A673 (cell line): ENCODE data around the gene MIA2. TPM values are rescaled to one million over a fixed set of nuclear protein-coding genes. Genes with fewer than 3 reads are reported as not detected.

Source experiments
- Bru-seq: library from RNA; stranded (reverse); fragments of 400-500 nt; gene quantifications from one replicate; lab custom pipeline; 2021; lab: Mats Ljungman, UMichigan
- BruChase-seq, 2 experiments: library from RNA; stranded (reverse); fragments of 400-500 nt; gene quantifications; one replicate each; lab custom pipeline; 2021; lab: Mats Ljungman, UMichigan
- BruUV-seq: library from RNA; stranded (reverse); fragments of 400-500 nt; replicated peaks from 2 replicates; lab custom pipeline; 2021; lab: Mats Ljungman, UMichigan
- CTCF ChIA-PET: fragments of 300-600 bp; sonication (Branson Sonifier 250); formaldehyde crosslinking; loops from one replicate; lab custom pipeline; 2022; ENCODE audit warnings: antibody characterized with exemption; lab: Charles Lee
- POLR2A ChIA-PET: fragments of 300-600 bp; sonication (Branson Sonifier 250); formaldehyde crosslinking; loops from one replicate; lab custom pipeline; 2022; ENCODE audit warnings: antibody characterized with exemption; ENCODE audit not compliant: low non-redundant PET; lab: Charles Lee
- DNase-seq: peaks from one replicate; pipeline ENCODE4 v3.0.0-alpha.2; 2015; ENCODE audit warnings: low spot score
- H3K27ac ChIP-seq: fragments of 200-600 bp; sonication (generic); 2 replicates; pipeline ENCODE4 v1.5.1; 2016; ENCODE audit warnings: mixed run types, low read depth, mild to moderate bottlenecking, mixed read lengths, antibody characterized with exemption, low read length; ENCODE audit not compliant: poor library complexity, severe bottlenecking
- H3K27me3 ChIP-seq: fragments of 200-600 bp; sonication (generic); replicated peaks from 2 replicates; pipeline ENCODE4 v1.6.1; 2017; ENCODE audit warnings: mixed run types, low read depth, mild to moderate bottlenecking, mixed read lengths, antibody characterized with exemption, low read length; ENCODE audit not compliant: insufficient read depth, poor library complexity
- H3K36me3 ChIP-seq: fragments of 200-600 bp; sonication (generic); 2 replicates; pipeline ENCODE4 v1.6.1; 2016; ENCODE audit warnings: mixed run types, mild to moderate bottlenecking, mixed read lengths, antibody characterized with exemption, low read length; ENCODE audit not compliant: insufficient read depth, poor library complexity, severe bottlenecking
- H3K4me1 ChIP-seq: fragments of 200-600 bp; sonication (generic); 2 replicates; pipeline ENCODE4 v1.6.1; 2017; ENCODE audit warnings: mixed run types, mild to moderate bottlenecking, mixed read lengths, antibody characterized with exemption, low read length; ENCODE audit not compliant: insufficient read depth, poor library complexity, severe bottlenecking
- H3K4me3 ChIP-seq: fragments of 200-600 bp; sonication (generic); 2 replicates; pipeline ENCODE4 v1.5.1; 2016; ENCODE audit warnings: low read depth, mixed run types, mild to moderate bottlenecking, mixed read lengths, low read length; ENCODE audit not compliant: poor library complexity, severe bottlenecking
- H3K9me3 ChIP-seq: fragments of 200-600 bp; sonication (generic); 2 replicates; pipeline ENCODE4 v1.6.1; 2016; ENCODE audit warnings: mixed run types, low read depth, mild to moderate bottlenecking, mixed read lengths, antibody characterized with exemption, low read length; ENCODE audit not compliant: poor library complexity, severe bottlenecking
- EZH2 ChIP-seq: fragments of 200-600 bp; sonication (generic); IDR thresholded peaks from 2 replicates; pipeline ENCODE4 v1.6.1; 2017; ENCODE audit warnings: borderline replicate concordance, low read depth, mild to moderate bottlenecking, mixed read lengths, antibody characterized with exemption, low read length; ENCODE audit not compliant: poor library complexity, severe bottlenecking
- intact Hi-C: fragments of 100-400 bp; cut with micrococcal nuclease; formaldehyde crosslinking; loops from one replicate; pipeline ENCODE4 v1.10.0; 2022; ENCODE audit not compliant: unreplicated experiment
- long read RNA-seq: library from polyadenylated mRNA; stranded (forward); transcript quantifications from one replicate; pipeline ENCODE4 v2.0.0, GENCODE V29; 2022
- total RNA-seq: library from RNA; stranded (reverse); gene quantifications from 2 replicates; pipeline ENCODE4 v1.2.3, GENCODE V29; 2021
- TF ChIP-seq, protein P1 (sequence below): fragments of 300-800, 200-600 bp; sonication (generic); conservative IDR thresholded peaks from 2 replicates; pipeline ENCODE4 v1.5.1; 2017; ENCODE audit warnings: low read depth, mild to moderate bottlenecking, antibody characterized with exemption, low read length, moderate library complexity, mixed read lengths

MIA2 gene, protein sequence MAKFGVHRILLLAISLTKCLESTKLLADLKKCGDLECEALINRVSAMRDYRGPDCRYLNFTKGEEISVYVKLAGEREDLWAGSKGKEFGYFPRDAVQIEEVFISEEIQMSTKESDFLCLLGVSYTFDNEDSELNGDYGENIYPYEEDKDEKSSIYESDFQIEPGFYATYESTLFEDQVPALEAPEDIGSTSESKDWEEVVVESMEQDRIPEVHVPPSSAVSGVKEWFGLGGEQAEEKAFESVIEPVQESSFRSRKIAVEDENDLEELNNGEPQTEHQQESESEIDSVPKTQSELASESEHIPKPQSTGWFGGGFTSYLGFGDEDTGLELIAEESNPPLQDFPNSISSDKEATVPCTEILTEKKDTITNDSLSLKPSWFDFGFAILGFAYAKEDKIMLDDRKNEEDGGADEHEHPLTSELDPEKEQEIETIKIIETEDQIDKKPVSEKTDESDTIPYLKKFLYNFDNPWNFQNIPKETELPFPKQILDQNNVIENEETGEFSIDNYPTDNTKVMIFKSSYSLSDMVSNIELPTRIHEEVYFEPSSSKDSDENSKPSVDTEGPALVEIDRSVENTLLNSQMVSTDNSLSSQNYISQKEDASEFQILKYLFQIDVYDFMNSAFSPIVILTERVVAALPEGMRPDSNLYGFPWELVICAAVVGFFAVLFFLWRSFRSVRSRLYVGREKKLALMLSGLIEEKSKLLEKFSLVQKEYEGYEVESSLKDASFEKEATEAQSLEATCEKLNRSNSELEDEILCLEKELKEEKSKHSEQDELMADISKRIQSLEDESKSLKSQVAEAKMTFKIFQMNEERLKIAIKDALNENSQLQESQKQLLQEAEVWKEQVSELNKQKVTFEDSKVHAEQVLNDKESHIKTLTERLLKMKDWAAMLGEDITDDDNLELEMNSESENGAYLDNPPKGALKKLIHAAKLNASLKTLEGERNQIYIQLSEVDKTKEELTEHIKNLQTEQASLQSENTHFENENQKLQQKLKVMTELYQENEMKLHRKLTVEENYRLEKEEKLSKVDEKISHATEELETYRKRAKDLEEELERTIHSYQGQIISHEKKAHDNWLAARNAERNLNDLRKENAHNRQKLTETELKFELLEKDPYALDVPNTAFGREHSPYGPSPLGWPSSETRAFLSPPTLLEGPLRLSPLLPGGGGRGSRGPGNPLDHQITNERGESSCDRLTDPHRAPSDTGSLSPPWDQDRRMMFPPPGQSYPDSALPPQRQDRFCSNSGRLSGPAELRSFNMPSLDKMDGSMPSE (N-terminal part only)
- total RNA-seq (16.0 and 16.7 TPM in 2 replicates), Bru-seq, nascent RNA (percentile 72 among the genes with signal in this experiment), BruChase-seq, experiment 1, labeled RNA remaining after a 2-hour chase (percentile 67 among the genes with signal in this experiment), BruChase-seq, experiment 2, labeled RNA remaining after a 6-hour chase (percentile 66 among the genes with signal in this experiment)
- long read RNA-seq, partial matches to known transcripts: 3 of 36 reads
- long read RNA-seq, other reads (novel, unspliced or antisense): 32 of 36 reads

DNA sequence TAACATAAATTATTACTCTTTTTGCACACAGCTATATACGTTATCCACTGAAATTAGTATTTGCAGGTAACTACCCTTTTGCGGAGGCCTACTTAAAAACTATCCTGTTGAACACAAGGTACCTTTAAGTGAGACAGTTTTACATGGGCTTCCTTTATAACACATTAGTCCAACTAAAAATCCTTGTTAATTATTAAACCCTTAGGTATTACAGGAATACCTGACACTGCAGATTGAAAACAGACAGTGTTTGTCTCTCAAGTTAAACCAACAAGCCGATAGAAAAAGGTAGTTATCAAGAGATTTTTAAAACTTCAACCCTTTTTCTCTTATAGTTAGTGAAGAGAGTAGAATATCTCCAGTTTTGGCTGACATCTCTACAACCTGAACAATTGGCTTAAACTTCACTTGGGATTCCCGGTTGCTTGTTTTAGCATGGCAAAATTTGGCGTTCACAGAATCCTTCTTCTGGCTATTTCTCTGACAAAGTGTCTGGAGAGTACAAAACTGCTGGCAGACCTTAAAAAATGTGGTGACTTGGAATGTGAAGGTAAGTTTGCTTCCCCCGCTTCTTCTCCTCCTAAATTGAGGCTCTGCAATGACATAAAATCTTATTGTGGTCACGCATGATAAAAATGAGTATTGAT, at the start of gene MIA2:
Gene MIA2, plus strand, starts transcription at position 236 of the 647 bp plus-strand sequence. Its CDS starts 200 bp downstream, at position 436.
- Histone ChIP-seq H3K27me3 (no peaks in the 10 kb centered on the region), H3K27ac (no peak within 1 kb of the TSS), H3K4me3 (no peak within 1 kb of the TSS), H3K9me3 (no peaks in the 10 kb centered on the region), H3K4me1 (no peaks in the 10 kb centered on the region), H3K36me3 (no peaks in the 10 kb centered on the region)
- no peak for DNase-seq
- no peak for TF ChIP-seq EZH2
- TF ChIP-seq, protein P1, sequence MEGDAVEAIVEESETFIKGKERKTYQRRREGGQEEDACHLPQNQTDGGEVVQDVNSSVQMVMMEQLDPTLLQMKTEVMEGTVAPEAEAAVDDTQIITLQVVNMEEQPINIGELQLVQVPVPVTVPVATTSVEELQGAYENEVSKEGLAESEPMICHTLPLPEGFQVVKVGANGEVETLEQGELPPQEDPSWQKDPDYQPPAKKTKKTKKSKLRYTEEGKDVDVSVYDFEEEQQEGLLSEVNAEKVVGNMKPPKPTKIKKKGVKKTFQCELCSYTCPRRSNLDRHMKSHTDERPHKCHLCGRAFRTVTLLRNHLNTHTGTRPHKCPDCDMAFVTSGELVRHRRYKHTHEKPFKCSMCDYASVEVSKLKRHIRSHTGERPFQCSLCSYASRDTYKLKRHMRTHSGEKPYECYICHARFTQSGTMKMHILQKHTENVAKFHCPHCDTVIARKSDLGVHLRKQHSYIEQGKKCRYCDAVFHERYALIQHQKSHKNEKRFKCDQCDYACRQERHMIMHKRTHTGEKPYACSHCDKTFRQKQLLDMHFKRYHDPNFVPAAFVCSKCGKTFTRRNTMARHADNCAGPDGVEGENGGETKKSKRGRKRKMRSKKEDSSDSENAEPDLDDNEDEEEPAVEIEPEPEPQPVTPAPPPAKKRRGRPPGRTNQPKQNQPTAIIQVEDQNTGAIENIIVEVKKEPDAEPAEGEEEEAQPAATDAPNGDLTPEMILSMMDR: no peak
- ChIA-PET POLR2A (no interaction called here), CTCF (no interaction called here)
- intact Hi-C loops: loop anchor here (5.0 kb wide), 1 partner anchor 133 kb away; no protein-coding TSS in a partner anchor
- no TSS peak for BruUV-seq

DNA sequence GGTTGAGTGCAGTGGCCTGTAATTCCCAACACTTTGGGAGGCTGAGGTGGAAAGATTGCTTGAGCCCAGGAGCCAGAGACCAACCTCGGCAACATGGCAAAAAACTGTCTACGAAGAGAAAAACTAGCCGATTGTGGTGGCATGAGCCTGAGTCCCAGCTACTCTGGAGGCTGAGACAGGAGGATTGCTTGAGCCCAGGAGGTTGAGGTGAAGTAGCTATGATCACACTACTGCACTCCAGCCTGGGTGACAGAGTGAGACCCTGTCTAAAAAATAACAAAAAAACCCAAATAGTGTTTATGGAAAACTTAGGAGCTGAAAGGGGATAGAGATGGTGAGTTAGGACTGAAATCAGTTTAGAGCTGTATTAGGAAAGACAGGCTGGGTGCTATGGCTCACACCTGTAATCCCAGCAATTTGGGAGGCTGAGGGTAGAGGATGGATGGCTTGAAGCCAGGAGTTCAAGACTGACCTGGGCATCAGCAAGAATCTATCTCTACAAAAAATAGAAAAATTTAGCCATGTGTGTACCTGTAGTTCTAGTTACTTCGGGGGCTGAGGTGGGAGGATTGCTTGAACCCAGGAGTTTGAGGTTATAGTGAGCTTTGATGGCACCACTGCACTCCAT, 49.0 kb upstream of the MIA2 start:
- no peaks in the 10 kb centered on the region for H3K27me3 ChIP-seq
- H3K36me3 ChIP-seq: peaks cover 50% of the 10 kb centered on the region
- DNase-seq: no peak
- no peak overlapping the region for H3K27ac ChIP-seq
- intact Hi-C loops: no loop called here
- ChIA-PET CTCF (no interaction called here), POLR2A (no interaction called here)
- no peaks in the 10 kb centered on the region for H3K4me1 ChIP-seq
- TF ChIP-seq EZH2: no peak
- TF ChIP-seq, protein P1: no peak
- no peak overlapping the region for H3K4me3 ChIP-seq
- no peaks in the 10 kb centered on the region for H3K9me3 ChIP-seq
- BruUV-seq: no TSS peak
